Smooth muscle cell (in vitro differentiated cells): ENCODE measurements around the gene ECEL1. TPM values are rescaled to one million over a fixed set of nuclear protein-coding genes. Genes with fewer than 3 reads are reported as not detected.

Experiments
- DNase-seq: peaks from one replicate; lab custom pipeline; 2025; ENCODE audit not compliant: unreplicated experiment; lab: John Stamatoyannopoulos, UW
- H2AFZ ChIP-seq: fragments of 200-600 bp; sonication (generic); 2 replicates; pipeline ENCODE4 v1.6.0; 2016; ENCODE audit warnings: antibody characterized with exemption, low read depth, mild to moderate bottlenecking
- H3F3A ChIP-seq: fragments of 200-600 bp; sonication (generic); 2 replicates; pipeline ENCODE4 v1.6.0; 2017; ENCODE audit warnings: antibody characterized with exemption, low read depth
- H3K27ac ChIP-seq: fragments of 200-600 bp; sonication (generic); 2 replicates; pipeline ENCODE4 v1.5.1; 2016; ENCODE audit warnings: low read depth, mild to moderate bottlenecking
- H3K27me3 ChIP-seq: fragments of 200-600 bp; sonication (generic); 2 replicates; pipeline ENCODE4 v1.6.1; 2016; ENCODE audit warnings: low read depth, mild to moderate bottlenecking
- H3K36me3 ChIP-seq: fragments of 200-600 bp; sonication (generic); 2 replicates; pipeline ENCODE4 v1.5.1; 2016; ENCODE audit warnings: low read depth
- H3K4me1 ChIP-seq: fragments of 200-600 bp; sonication (generic); 2 replicates; pipeline ENCODE4 v1.5.1; 2016; ENCODE audit warnings: low read depth
- H3K4me2 ChIP-seq: fragments of 200-600 bp; sonication (generic); 2 replicates; pipeline ENCODE4 v1.6.0; 2016; ENCODE audit warnings: mild to moderate bottlenecking
- H3K4me3 ChIP-seq: fragments of 200-600 bp; sonication (generic); 2 replicates; pipeline ENCODE4 v1.5.1; 2016; ENCODE audit warnings: mild to moderate bottlenecking
- H3K79me2 ChIP-seq: fragments of 200-600 bp; sonication (generic); 2 replicates; pipeline ENCODE4 v1.6.0; 2016; ENCODE audit warnings: low read depth, mild to moderate bottlenecking
- H3K9ac ChIP-seq: fragments of 200-600 bp; sonication (generic); 2 replicates; pipeline ENCODE4 v1.6.0; 2016; ENCODE audit warnings: low read depth
- H3K9me3 ChIP-seq: fragments of 200-600 bp; sonication (generic); replicated peaks from 2 replicates; pipeline ENCODE4 v1.5.1; 2016; ENCODE audit warnings: low read depth
- H4K20me1 ChIP-seq: fragments of 200-600 bp; sonication (generic); 2 replicates; pipeline ENCODE4 v1.6.0; 2016; ENCODE audit warnings: low read depth
- WGBS: methylation state at CpG from one replicate; pipeline ENCODE4 v1.1.7; 2016; ENCODE audit warnings: low lambda C conversion rate; 5-methylcytosine and 5-hydroxymethylcytosine counted together
- polyA plus RNA-seq: library from polyadenylated mRNA; unstranded; fragments of >200 nt; fragmentation: Nextera tagmentation; extraction: Ambion mirVana; gene quantifications from 2 replicates; pipeline ENCODE4 v1.2.1, GENCODE V29; 2016
- total RNA-seq: library from RNA; depleted of rRNA; stranded (reverse); fragments of >200 nt; gene quantifications from 2 replicates; pipeline ENCODE4 v1.2.3, GENCODE V29; 2014
- TF ChIP-seq, protein P1 (sequence below): fragments of 200-600 bp; sonication (generic); IDR thresholded peaks from 2 replicates; pipeline ENCODE4 v1.5.1; 2017; ENCODE audit warnings: borderline replicate concordance, mild to moderate bottlenecking, antibody characterized with exemption; ENCODE audit not compliant: insufficient read depth, poor library complexity, severe bottlenecking

ECEL1 gene
- total and polyA plus RNA-seq, 2 experiments from 2014 or later: not detected

DNA sequence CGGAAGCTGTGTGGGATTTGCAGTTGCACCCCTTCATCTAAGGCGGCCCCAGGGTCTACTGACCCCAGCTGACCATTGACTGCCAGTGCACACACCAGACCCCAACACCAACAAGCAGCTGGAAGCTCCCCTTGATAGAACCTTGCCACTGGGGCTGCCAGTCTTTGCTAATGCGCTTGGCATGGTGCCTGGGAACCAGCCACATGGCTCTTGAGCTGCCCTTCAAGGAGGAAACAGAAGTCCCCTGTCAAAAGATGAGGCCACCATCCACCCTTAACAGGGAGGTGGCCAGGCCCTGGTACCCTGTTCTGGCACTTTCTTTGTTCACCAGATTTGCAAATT, 23.1 kb downstream of the ECEL1 start:
- 73% methylated on average over 3 of the region's 3 CpGs for WGBS

DNA sequence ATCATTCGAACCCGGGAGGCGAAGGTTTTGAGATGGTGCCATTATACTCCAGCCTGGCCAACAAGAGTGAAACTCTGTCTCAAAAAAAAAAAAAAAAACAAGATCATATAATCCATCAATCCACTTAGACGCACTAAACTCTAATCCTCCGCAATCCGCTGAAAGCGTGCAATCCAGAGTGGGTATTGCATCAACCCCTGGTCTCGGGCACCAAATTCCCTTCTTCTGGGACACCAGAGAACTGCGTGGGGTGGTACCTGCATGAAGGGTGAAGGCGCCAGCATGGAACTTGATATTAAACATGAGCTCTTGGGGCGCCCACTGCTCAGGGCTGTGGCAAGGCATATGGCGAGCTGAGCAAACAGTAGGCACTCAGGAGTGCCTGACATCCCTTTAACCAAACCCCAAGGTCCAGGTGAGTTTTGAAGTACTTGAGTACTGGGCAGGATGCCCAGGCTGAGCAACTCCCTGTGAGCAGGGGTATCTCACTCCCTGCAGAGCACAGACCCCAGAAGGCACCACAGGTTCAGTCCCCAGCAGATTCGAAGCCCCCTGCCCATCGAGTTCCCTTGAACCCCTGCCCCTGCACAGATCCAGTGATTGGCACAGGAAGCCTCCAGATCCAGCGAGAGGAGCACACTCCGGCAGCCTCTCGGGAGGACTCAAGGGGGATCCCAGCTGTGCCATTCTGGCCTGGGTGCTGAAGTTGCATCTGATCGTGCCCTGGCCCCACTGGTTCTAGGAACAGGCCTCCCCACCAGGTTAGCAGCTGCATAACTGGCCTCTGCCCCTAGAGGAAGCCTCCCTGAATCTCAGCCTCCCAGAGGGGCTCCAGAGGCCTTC, 23.7 kb downstream of the ECEL1 start:
- Histone ChIP-seq H3K27ac (no peak overlapping the region), H3K9me3 (no peaks in the 10 kb centered on the region), H3K4me3 (no peak overlapping the region), H3K4me2 (no peak overlapping the region), H3K4me1 (no peaks in the 10 kb centered on the region), H3K27me3 (peaks cover 33% of the 10 kb centered on the region), H4K20me1 (no peaks in the 10 kb centered on the region), H3F3A (no peaks in the 10 kb centered on the region), H3K36me3 (no peaks in the 10 kb centered on the region), H3K79me2 (no peaks in the 10 kb centered on the region), H2AFZ (no peak overlapping the region), H3K9ac (no peak overlapping the region)
- DNase-seq: no peak
- TF ChIP-seq, protein P1, sequence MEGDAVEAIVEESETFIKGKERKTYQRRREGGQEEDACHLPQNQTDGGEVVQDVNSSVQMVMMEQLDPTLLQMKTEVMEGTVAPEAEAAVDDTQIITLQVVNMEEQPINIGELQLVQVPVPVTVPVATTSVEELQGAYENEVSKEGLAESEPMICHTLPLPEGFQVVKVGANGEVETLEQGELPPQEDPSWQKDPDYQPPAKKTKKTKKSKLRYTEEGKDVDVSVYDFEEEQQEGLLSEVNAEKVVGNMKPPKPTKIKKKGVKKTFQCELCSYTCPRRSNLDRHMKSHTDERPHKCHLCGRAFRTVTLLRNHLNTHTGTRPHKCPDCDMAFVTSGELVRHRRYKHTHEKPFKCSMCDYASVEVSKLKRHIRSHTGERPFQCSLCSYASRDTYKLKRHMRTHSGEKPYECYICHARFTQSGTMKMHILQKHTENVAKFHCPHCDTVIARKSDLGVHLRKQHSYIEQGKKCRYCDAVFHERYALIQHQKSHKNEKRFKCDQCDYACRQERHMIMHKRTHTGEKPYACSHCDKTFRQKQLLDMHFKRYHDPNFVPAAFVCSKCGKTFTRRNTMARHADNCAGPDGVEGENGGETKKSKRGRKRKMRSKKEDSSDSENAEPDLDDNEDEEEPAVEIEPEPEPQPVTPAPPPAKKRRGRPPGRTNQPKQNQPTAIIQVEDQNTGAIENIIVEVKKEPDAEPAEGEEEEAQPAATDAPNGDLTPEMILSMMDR: no peak
- 95% methylated on average over 18 of the region's 18 CpGs for WGBS

More for the DNA sequence above, 23.1 kb downstream of the ECEL1 start:
- H3K79me2 ChIP-seq: no peaks in the 10 kb centered on the region
- H3K9me3 ChIP-seq: no peaks in the 10 kb centered on the region
- H3K27ac ChIP-seq: no peak overlapping the region
- no peak overlapping the region for H2AFZ ChIP-seq
- TF ChIP-seq, protein P1: no peak
- H3K27me3 ChIP-seq: peaks cover 39% of the 10 kb centered on the region
- no peak overlapping the region for H3K9ac ChIP-seq
- DNase-seq: no peak
- no peaks in the 10 kb centered on the region for H3K36me3 ChIP-seq
- no peaks in the 10 kb centered on the region for H3K4me1 ChIP-seq
- no peaks in the 10 kb centered on the region for H3F3A ChIP-seq
- no peak overlapping the region for H3K4me3 ChIP-seq
- H3K4me2 ChIP-seq: no peak overlapping the region
- no peaks in the 10 kb centered on the region for H4K20me1 ChIP-seq

DNA sequence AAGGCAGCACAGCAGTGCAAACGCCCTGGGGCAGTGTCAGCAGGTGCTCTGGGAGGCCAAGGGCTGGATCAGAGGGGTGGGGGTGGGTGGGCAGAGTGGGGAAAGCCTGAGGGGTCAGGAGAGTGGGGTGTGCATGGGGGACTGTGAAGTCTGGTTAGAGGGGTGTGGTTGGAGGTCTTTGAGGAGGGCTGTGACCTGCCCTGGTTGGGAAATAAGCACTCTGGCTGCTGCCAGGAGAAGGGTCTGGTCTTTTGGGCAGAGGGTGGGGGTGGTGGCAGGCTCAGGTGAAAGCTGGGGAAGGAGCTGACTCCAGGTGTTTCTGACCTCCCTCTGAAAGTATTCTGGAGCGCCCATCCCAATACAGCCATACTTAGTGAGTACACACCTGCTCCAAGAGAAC, 27.5 kb downstream of the ECEL1 start:
- no peaks in the 10 kb centered on the region for H4K20me1 ChIP-seq
- no peaks in the 10 kb centered on the region for H3K36me3 ChIP-seq
- no peaks in the 10 kb centered on the region for H3K79me2 ChIP-seq
- no peak overlapping the region for H2AFZ ChIP-seq
- no peak overlapping the region for H3K4me3 ChIP-seq
- no peaks in the 10 kb centered on the region for H3F3A ChIP-seq
- no peak overlapping the region for H3K9ac ChIP-seq
- H3K4me2 ChIP-seq: no peak overlapping the region
- H3K27ac ChIP-seq: no peak overlapping the region
- TF ChIP-seq, protein P1: no peak
- H3K4me1 ChIP-seq: no peaks in the 10 kb centered on the region
- peaks cover 20% of the 10 kb centered on the region for H3K27me3 ChIP-seq
- WGBS: 60% methylated on average over 2 of the region's 2 CpGs
- H3K9me3 ChIP-seq: no peaks in the 10 kb centered on the region
- DNase-seq: no peak
